B cell (primary cell): ENCODE results near the gene RINL. TPM values are rescaled to one million over a fixed set of nuclear protein-coding genes. Genes with fewer than 3 reads are reported as not detected.

Experiments used
- ATAC-seq: fragments of 200-7000 bp; cut with Tn5 transposase; one replicate; pipeline ENCODE4 v1.10.0; 2021; ENCODE audit warnings: low read depth, mild to moderate bottlenecking, moderate number of reproducible peaks, moderate library complexity
- CTCF ChIA-PET: fragments of 350-600 bp; sonication (Branson Sonifier 250); formaldehyde crosslinking; loops from one replicate; lab custom pipeline; 2021; ENCODE audit warnings: antibody characterized with exemption, inconsistent platforms; lab: Charles Lee
- POLR2A ChIA-PET: fragments of 350-600 bp; sonication (Branson Sonifier 250); formaldehyde crosslinking; loops from one replicate; lab custom pipeline; 2021; ENCODE audit warnings: antibody characterized with exemption; lab: Charles Lee
- DNase-seq: peaks from one replicate; pipeline ENCODE4 v3.0.0; 2013
- H2AFZ ChIP-seq: 2 replicates; pipeline ENCODE4 v1.6.1; 2012; ENCODE audit warnings: mild to moderate bottlenecking, low read depth, low read length; ENCODE audit not compliant: insufficient read depth, poor library complexity, severe bottlenecking
- H3K27ac ChIP-seq, 2 donors: 1 replicate in 1 of 2; 2 replicates in 1 of 2; pipeline ENCODE4 v1.5.1; 2012 to 2013; ENCODE audit warnings: low read length in 2 of 2, mild to moderate bottlenecking in 2 of 2, moderate library complexity in 1 of 2
- H3K27me3 ChIP-seq, 4 experiments: fragments of 200-600 bp in 1 of 4; sonication (generic) in 1 of 4; replicated peaks in 1 of 4; 1 replicate in 2 of 4; 2 replicates in 2 of 4; pipeline versions ENCODE4 v1.6.1 to v1.7.0; 2013 to 2016; ENCODE audit warnings: low read length in 3 of 4, mild to moderate bottlenecking in 2 of 4, mixed read lengths in 1 of 4, moderate library complexity in 1 of 4; ENCODE audit not compliant: insufficient read depth in 4 of 4, control insufficient read depth in 3 of 4; ENCODE audit errors: control extremely low read depth in 1 of 4
- H3K36me3 ChIP-seq, 2 experiments: replicated peaks in 1 of 2; 1 replicate in 1 of 2; 2 replicates in 1 of 2; pipeline versions ENCODE4 v1.6.1 to v1.7.1; 2013; ENCODE audit warnings: low read length in 1 of 2; ENCODE audit not compliant: insufficient read depth in 2 of 2, control insufficient read depth in 1 of 2; ENCODE audit errors: control extremely low read depth in 1 of 2, extremely low read depth in 1 of 2
- H3K4me1 ChIP-seq, 2 donors: fragments of 200-600 bp in 1 of 2; sonication (generic) in 1 of 2; 1 replicate in 1 of 2; 2 replicates in 1 of 2; pipeline versions ENCODE4 v1.5.1 to v1.6.1; 2013 to 2017; ENCODE audit warnings: low read length in 2 of 2; ENCODE audit not compliant: control insufficient read depth in 2 of 2, insufficient read depth in 2 of 2
- H3K4me2 ChIP-seq: replicated peaks from 2 replicates; pipeline ENCODE3; 2012; ENCODE audit warnings: mild to moderate bottlenecking, low read depth, low read length; ENCODE audit not compliant: poor library complexity, severe bottlenecking
- H3K4me3 ChIP-seq, 5 experiments: fragments of 200-600 bp in 1 of 5; sonication (generic) in 1 of 5; 1 replicate in 3 of 5; 2 replicates in 2 of 5; pipeline versions ENCODE4 v1.5.1 to v1.7.0; 2011 to 2016; ENCODE audit warnings: low read length in 4 of 5, mild to moderate bottlenecking in 4 of 5, low read depth in 2 of 5, control low read depth in 1 of 5, moderate library complexity in 1 of 5; ENCODE audit not compliant: insufficient read depth in 1 of 5; ENCODE audit errors: control extremely low read depth in 1 of 5, extremely low read depth in 1 of 5
- H3K79me2 ChIP-seq: fragments of 200-600 bp; sonication (generic); one replicate; pipeline ENCODE4 v1.6.0; 2016; ENCODE audit warnings: low read length; ENCODE audit not compliant: control insufficient read depth, insufficient read depth
- H3K9ac ChIP-seq: fragments of 200-600 bp; sonication (generic); 2 replicates; pipeline ENCODE4 v1.6.1; 2017; ENCODE audit warnings: mild to moderate bottlenecking, low read length, moderate library complexity
- H3K9me3 ChIP-seq, 3 donors: one replicate each; pipeline versions ENCODE4 v1.6.1 to v1.7.1; 2013; ENCODE audit warnings: low read length in 2 of 3; ENCODE audit not compliant: control insufficient read depth in 2 of 3, insufficient read depth in 1 of 3; ENCODE audit errors: control extremely low read depth in 1 of 3
- H4K20me1 ChIP-seq: 2 replicates; pipeline ENCODE4 v1.6.0; 2012; ENCODE audit warnings: mild to moderate bottlenecking, low read length; ENCODE audit not compliant: insufficient read depth, control insufficient read depth, poor library complexity, severe bottlenecking
- H3K27ac Mint-ChIP-seq: one replicate; pipeline ENCODE4 v1.8.0; 2021; ENCODE audit warnings: mixed read lengths
- H3K27me3 Mint-ChIP-seq: one replicate; pipeline ENCODE4 v1.8.0; 2021; ENCODE audit warnings: mixed read lengths
- H3K4me1 Mint-ChIP-seq: one replicate; pipeline ENCODE4 v1.8.0; 2021; ENCODE audit warnings: mixed read lengths
- H3K4me3 Mint-ChIP-seq: one replicate; pipeline ENCODE4 v1.8.0; 2021; ENCODE audit warnings: mixed read lengths
- H3K9me3 Mint-ChIP-seq: one replicate; pipeline ENCODE4 v1.8.0; 2022; ENCODE audit warnings: mixed read lengths; ENCODE audit not compliant: insufficient read depth
- EZH2 ChIP-seq: IDR thresholded peaks from 2 replicates; pipeline ENCODE4 v1.6.1; 2012; ENCODE audit warnings: borderline replicate concordance, low read depth, mild to moderate bottlenecking, moderate library complexity, low read length; ENCODE audit not compliant: insufficient read depth, poor library complexity, severe bottlenecking
- WGBS: methylation state at CpG from one replicate; pipeline ENCODE4 v1.1.5; 2013; ENCODE audit warnings: missing lambda C conversion rate; ENCODE audit not compliant: insufficient coverage; 5-methylcytosine and 5-hydroxymethylcytosine counted together
- intact Hi-C: fragments of 100-400 bp; cut with micrococcal nuclease; formaldehyde crosslinking; loops from one replicate; pipeline ENCODE4 v1.10.0; 2022
- polyA plus RNA-seq: library from polyadenylated mRNA; depleted of rRNA; stranded (reverse); fragments of >200 nt; gene quantifications from 2 replicates; pipeline ENCODE4 v1.2.3, GENCODE V29; 2012
- total RNA-seq, 2 donors: library from RNA; stranded (reverse); fragments of 120-200 nt in 1 of 2; gene quantifications; 1 replicate in 1 of 2; 2 replicates in 1 of 2; pipeline versions ENCODE4 v1.2.3 to v1.2.4, GENCODE V29; 2013 to 2022
- TF ChIP-seq, protein P1 (sequence below): fragments of 200-600 bp; IDR thresholded peaks from one replicate; pipeline ENCODE4 v1.8.0; 2022; ENCODE audit warnings: antibody characterized with exemption, mild to moderate bottlenecking

RINL gene
- total and polyA plus RNA-seq, 2 donors (not counting 1 experiment from before 2014, with no cell fraction given): 67.0 to 113 TPM

DNA sequence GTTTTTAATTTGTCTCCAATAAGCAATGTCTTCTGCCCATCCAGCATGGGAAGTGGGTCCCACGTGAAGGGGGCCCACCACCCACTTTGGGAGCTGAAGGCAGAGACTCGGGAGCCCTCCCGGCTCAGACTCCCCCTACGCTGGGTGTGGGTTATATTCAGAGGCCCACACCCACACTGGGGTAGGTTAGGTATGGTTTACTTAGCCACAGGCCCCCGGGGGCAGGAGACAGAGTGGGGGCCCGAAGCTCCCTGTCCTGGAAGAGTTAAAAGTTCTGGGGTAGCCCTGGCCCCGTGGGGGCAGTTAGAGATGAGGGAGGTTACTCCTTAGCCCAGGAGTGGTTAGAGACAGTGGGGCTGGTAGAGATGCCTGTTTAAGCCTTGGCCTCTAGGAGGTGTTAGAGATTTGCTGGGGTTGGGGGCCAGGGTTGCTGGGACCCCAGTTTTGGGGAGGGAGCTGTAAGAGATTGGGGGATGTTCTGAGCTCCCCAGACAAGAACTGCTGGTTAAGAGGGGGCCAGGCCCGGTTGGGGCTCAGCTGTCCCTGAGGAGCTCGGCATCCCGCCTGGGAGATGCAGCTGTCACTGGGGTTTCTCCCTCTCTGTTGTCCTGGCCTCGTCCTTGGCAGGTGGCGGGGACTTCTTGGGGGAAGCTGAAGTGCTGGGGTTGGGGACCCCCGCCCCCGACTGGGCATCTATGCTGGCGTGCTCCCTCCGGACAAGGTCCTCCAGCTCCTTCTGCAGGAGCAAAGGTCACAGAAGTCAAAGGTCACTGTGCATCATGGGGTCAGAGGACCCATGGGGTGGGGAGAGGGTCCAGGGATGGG lies 712 bp upstream of the RINL start:
- Mint-ChIP-seq H3K9me3 (no peaks in the 10 kb centered on the region), H3K4me1 (peaks cover 42% of the 10 kb centered on the region), H3K27ac (peak overlapping the region; percentile 100), H3K4me3 (peak overlapping the region; percentile 94), H3K27me3 (no peaks in the 10 kb centered on the region)
- Histone ChIP-seq H3K4me1 (peaks cover 35 to 44% of the 10 kb centered on the region in 2 donors), H3K9ac (peak overlapping the region; percentile 70), H4K20me1 (no peaks in the 10 kb centered on the region), H3K27ac (peak overlapping the region; percentile 94 to 98), H3K9me3 (no peaks in the 10 kb centered on the region), H3K27me3 (no peaks in the 10 kb centered on the region), H3K79me2 (peaks cover 12% of the 10 kb centered on the region), H3K4me3 (peak overlapping the region; percentile 36 to 73 (median 46)), H3K36me3 (peaks cover 0 to 15% of the 10 kb centered on the region in 2 experiments), H2AFZ (peak overlapping the region; percentile 86), H3K4me2 (peak overlapping the region; percentile 92)
- intact Hi-C loops: loop anchor here (1.0 to 2.0 kb wide), 4 partner anchors 8 to 20 kb away; partner anchors contain the start of genes NFKBIB and SIRT2
- WGBS: 55% methylated on average over 13 of the region's 16 CpGs
- POLR2A ChIA-PET: interaction anchor here (0.5 to 4.2 kb wide), 9 partner anchors 8 to 629 kb away, joined by 3 to 24 read pairs (median 5); partner anchors contain the start of genes HNRNPL, MAP4K1 and TIMM50
- no peak for DNase-seq
- ATAC-seq: no peak
- TF ChIP-seq, protein P1, sequence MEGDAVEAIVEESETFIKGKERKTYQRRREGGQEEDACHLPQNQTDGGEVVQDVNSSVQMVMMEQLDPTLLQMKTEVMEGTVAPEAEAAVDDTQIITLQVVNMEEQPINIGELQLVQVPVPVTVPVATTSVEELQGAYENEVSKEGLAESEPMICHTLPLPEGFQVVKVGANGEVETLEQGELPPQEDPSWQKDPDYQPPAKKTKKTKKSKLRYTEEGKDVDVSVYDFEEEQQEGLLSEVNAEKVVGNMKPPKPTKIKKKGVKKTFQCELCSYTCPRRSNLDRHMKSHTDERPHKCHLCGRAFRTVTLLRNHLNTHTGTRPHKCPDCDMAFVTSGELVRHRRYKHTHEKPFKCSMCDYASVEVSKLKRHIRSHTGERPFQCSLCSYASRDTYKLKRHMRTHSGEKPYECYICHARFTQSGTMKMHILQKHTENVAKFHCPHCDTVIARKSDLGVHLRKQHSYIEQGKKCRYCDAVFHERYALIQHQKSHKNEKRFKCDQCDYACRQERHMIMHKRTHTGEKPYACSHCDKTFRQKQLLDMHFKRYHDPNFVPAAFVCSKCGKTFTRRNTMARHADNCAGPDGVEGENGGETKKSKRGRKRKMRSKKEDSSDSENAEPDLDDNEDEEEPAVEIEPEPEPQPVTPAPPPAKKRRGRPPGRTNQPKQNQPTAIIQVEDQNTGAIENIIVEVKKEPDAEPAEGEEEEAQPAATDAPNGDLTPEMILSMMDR: no peak
- no peak for TF ChIP-seq EZH2
- CTCF ChIA-PET: interaction anchor here (0.9 to 5.8 kb wide), 11 partner anchors 9 to 476 kb away, joined by 3 to 43 read pairs (median 10); partner anchors contain the start of genes ECH1 and FAM98C
